NCI-H1092 treated with DMSO at 0.1 percent for 48 hours (cell line): Measurements from ENCODE around the gene ANTKMT.
"Not testable (repeated sequence)": the region's sequence is repeated elsewhere in the genome, so short reads cannot be mapped to it uniquely, and the experiment has no call there.

Source experiments
- DNase-seq: peaks from one replicate; lab custom pipeline; 2025; lab: John Stamatoyannopoulos, UW

The ANTKMT gene

DNA sequence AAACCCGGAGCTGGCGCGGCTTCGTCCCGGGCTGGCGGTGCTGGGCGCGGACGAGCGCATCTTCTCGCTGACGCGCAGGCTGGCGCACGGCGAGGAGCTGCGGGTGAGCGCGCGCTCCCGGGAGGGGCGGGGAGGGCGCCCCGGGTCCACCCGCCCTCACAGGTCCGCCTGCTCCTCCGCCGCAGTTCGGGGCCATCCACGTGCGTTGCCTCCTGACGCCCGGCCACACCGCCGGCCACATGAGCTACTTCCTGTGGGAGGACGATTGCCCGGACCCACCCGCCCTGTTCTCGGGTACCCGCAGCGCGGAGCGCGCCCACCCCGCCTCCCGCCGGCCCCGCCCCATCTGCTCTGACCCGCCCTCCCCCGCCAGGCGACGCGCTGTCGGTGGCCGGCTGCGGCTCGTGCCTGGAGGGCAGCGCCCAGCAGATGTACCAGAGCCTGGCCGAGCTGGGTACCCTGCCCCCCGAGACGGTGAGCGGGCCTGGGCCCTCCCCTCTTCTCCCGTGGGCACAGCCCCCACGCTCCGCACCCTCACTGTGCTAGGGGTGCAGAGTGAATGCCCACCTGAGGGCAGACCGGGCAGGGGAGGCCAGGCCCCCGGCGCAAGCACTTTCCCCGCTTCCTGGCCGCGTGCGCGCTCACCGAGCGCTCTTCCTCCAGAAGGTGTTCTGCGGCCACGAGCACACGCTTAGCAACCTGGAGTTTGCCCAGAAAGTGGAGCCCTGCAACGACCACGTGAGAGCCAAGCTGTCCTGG, 7.4 kb downstream of the ANTKMT start:
- no peak for DNase-seq

DNA sequence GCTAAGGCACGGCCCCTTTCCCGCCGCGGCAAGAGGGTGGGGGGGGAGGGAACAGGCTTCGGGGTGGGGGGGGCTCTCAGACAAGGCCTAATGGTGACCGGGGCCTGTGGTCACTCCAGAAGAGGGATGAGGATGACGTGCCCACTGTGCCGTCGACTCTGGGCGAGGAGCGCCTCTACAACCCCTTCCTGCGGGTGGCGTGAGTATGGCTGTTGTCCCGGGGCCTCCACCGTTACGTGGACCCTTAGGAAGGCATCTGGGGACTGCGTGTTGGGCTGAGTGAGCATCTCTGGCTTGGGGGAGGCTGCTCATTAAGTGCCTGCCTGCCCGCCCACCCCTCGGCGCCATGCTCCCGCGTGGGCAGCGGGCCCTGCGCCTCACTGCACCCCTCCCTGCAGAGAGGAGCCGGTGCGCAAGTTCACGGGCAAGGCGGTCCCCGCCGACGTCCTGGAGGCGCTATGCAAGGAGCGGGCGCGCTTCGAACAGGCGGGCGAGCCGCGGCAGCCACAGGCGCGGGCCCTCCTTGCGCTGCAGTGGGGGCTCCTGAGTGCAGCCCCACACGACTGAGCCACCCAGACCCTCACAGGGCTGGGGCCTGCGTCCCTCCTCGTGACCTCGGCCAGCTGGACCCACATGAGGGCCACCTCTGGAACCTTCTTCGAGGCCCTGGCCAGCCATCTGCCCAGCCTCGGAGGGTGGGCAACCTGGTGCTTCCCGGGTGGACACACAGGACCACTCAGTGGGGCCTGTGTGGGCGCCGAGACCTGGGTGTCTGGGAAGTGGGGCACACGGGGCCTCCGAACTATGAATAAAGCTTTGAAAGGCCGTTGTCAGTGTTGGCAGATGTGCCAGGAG, 8.2 kb downstream of the ANTKMT start:
- DNase-seq = no peak

DNA sequence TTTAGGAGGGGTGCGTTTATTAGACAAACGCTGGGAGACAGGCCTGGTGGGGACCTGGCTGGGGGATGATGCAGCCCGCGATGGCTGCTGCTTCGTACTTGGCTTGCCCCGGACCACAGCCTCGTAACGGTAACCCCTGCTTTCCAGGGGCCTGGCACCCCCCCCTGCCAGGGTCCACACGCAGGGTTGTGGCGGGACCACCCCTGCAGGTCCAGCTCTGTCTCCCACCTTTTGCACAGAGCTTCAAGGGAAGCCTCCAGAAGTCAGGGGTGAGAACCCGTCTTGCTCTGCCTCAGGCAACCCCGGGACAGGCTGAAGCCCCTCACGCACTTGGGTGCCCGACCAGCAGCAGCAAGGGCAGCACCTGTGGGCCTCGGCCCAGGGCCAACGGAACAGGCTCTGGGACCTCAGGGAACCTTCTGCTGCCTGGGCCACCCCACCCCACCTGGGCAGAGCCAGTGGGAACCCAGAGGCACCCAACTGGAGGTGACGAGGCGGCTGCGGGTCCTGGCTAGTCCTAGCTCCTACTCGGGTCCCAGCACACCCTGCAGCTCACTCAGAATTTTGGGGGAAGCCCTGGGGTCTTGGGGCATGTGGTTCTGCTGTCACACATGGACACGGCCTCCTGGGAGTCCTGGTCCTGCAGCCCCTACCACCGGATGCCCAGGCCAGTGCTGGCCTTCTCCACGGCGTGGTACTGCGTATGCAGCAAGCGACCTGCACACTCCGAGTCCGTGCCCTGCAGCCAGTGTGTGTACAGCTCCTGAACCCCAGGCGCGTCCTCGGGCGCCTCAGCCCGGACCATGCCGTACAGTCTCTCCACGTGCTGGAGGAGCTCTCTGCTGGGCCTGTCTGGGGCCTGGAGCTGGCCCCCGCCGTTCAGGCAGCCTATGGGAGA, 9.1 kb downstream of the ANTKMT start:
- DNase-seq = no peak

DNA sequence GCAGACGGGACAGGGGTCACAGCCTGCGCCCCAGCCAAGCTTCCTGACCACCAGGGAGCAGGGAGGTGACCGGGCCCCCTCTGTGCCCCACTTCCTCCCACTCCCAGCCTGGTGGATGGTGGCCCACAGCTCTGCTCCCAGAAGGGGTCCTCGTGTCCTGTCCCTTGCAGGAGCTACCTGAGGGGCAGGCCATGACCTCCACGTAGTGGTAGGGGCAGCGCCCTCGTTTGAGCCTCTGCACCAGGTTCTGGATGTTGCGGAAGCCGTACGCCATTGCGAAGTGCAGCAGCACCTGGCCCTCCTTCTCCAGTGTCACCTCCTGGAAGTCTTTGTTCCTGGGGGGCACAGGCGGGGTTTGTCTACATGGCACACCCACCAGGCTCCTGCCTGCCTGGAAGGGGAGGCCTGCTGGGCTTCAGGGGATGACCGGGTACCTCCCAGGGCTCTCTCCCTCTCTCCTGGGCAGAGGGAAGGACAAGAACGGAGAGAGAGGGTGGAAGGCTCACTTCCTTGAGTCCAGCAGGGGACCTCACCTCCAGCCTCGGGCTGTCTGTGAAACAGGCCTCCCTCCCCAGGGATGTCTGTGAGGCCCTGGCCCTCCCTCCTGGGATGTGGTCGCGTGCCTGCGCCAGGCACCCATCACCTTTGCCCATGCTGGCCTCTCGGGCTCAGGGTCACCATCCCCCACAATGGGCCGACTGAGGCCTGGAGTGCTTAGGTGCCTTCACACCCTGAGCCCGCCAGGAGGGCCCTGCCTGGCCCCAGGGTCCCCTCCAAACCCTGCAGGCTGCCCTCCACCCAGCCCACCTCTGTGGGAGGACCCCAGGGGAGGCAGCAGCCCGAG, 9.9 kb downstream of the ANTKMT start:
- no peak for DNase-seq

DNA sequence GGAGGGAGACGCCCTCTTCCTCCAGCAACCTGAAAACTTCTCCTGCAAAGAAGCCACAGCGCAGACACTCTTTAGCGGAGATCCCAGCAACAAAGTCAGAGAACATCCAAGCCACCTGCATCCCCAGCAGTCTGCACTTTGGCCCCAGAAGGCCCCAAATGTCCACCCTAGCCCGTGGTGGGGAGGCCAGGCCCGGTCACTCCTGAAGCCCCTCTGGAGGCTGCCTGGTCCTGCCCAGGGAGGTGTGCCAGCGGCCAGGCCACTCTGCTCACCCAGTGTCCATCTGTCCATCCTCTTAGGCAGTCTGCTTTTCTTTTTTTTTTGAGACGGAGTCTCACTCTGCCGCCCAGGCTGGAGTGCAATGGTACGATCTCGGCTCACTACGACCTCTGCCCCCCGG, 11.4 kb downstream of the ANTKMT start:
- DNase-seq = no peak

DNA sequence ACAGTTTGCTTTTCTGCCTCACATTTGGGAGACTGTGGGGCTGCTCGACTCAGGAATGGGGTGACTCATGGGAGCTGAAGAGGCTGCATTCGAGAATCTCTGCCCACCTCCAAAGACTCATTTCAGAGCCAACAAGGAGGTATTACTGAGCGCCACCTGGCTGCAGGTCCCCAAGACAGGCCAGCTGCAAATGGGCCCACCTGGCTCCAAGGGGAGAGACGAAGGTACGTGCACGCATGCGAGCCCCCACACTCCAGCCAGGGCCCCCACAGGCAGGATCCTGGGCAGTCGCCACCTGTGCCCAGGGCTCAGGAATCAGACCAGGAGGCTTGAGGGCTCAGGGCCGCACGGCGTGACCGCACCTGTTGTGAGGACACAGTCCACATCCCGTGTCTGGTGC, 12.0 kb downstream of the ANTKMT start:
- DNase-seq = no peak

DNA sequence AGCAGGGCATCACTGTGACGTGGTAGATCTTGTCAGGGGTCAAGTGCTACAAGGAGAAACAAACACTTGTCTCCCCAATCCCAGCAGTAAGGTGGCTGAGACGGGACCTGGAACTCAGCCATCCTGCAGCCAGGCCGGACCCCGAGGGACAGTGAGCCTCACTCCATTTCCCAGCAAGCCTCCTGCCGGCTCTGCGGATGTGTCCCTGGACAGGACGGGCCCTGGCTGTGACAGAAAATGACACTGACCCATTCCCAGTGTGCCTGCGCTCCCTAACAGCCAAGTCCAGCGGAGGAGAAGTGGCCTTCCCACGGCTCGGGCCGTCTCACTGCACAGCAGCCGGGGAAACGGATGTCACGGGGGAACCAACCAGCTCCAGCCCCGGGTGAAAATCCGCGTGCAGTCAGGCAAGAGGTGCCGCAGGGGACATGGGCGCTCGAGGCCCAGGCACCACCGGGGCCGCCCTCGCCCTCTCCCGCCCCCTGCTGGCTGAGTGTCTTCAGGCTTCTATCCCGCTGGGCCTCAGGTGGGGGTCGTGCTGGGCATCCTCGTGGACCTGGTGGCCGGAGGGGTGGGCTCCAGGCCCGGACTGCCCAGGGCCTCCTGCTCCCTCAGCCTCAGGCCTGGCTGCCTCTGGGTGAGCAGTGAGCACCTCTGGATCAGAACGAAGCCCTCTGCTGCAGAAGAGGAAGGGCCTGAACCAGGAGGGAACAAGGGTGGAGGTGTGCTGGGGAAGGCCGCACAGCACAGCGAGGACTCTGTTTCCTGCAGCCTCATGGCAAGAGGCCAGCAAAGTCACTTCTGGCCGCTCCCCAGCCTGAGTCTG, 12.6 kb downstream of the ANTKMT start:
- no peak for DNase-seq

DNA sequence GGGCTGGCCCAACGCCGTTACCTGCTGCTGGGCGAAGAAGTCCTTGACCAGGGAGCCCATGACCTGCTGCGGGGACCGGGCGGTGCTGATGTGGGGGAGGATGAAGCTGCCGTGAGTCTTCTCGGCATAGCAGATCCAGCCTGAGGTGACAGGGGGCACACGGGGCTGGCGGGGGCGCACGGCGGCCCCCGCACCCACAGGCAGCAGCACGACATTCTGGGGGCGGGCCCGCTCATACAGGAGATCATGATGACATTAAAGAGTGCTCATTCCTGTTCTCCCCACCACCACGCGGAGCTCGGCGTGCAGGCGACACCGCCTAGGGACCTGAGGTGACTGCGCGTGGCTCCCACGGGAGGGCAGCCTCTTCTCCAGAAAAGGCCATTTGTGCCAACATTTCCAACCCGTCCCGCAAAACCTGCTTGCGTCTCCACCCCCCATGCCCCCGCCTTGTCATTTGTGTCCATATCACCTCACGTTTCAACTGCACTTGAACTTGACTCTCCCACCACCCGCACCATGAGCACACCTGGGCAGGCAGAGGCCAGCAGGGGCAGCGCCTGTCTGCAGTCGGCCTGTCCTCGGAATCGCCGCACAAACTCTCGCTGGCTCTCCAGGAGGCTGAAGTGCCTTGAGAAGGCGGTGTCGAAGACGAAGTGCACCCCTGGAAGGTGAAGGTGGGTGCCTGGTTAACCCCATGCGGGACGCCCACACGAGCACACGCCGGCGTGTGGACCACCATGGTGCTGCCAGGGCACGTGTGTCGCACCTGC, 13.4 kb downstream of the ANTKMT start:
- DNase-seq = no peak

DNA sequence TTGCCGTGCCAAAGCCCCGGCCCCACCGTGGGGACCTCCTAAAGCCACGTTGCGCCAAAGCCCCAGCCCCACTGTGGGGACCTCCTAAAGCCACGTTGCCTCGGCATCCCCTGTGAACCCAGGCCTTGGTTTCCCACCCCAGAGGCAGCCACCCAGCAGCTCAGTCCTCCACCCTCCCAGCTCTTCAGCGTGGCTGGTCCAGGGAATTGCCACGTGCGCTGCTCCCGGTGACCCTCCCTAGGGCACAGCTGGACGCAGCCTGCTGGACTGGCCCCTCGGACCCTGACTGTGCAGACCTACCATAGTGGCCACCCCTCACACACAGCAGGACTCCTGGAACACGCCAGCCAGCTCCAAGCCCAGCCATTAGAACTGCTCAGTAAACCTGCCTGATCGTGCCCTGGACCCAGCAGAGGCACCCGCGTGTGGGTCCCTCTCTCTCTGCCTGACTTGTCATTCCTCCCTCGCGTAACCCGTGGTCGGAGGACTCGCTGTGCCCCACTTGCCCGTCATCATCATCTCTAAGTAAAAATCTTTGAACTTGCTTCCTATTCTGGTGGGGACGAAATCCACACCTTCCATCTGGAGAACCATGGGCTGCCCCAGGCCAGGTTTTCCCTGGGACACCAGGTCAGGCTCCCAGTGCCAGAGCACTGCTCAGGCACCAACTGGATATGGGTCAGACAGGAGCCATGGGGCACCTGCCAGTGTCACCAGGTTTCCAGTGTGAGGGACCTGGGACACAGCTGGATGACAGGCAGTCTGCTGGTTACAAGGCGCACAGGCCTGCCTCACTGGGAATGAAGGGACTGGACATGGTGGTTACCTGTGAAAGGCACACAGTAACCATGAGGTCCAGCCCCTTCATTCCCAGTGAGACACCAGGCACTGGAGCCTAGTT, 14.3 kb downstream of the ANTKMT start:
- DNase-seq = no peak

DNA sequence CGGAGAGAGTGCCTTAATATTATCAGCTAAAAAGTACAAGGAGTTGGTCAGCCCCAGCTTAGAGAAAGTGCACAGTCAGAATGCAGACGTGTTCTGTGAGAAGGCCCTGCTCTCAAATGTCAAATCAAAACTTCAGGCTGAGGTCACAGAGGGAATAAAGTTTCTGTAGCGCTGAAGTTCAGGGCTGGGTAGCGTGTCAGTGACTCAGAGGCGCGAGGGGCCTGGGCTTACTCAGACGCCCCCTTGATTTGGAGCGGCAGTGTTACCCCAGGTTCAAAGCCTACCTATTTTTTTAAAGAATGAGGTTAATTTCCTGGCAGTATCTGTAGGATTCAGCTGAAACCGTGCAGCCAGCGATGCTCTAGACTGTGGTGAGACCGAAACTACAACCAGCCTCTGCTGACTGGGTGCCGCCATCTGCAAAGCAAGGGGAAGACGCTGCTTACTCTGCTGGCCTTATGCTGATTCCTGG, 15.1 kb downstream of the ANTKMT start:
- DNase-seq = no peak

DNA sequence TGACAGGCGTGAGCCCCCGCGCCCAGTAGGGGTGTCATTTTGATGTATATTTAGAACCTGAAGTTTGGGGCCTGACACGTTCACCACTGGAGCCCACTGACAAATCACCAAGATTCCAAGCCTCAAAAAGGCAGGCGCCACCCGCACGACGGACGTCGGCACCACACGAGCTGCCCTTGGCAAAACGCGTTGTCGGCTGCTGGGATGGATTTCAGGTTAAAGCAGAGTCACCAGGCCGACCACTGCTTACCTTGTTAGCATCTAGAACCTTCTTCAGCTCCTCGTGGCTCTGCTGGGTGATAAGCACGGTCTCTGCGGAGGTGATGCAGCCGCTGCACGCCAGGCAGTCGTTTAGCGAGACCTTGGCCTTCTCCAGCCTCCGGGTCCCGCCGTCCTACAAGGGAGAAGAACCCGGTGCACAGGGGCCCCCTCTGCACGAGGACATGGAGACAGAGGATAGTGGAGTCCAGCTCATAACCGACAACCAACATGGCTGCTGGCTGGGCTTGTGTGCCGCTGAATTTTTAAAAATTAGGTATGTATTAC, 16.1 kb downstream of the ANTKMT start:
- no peak for DNase-seq

DNA sequence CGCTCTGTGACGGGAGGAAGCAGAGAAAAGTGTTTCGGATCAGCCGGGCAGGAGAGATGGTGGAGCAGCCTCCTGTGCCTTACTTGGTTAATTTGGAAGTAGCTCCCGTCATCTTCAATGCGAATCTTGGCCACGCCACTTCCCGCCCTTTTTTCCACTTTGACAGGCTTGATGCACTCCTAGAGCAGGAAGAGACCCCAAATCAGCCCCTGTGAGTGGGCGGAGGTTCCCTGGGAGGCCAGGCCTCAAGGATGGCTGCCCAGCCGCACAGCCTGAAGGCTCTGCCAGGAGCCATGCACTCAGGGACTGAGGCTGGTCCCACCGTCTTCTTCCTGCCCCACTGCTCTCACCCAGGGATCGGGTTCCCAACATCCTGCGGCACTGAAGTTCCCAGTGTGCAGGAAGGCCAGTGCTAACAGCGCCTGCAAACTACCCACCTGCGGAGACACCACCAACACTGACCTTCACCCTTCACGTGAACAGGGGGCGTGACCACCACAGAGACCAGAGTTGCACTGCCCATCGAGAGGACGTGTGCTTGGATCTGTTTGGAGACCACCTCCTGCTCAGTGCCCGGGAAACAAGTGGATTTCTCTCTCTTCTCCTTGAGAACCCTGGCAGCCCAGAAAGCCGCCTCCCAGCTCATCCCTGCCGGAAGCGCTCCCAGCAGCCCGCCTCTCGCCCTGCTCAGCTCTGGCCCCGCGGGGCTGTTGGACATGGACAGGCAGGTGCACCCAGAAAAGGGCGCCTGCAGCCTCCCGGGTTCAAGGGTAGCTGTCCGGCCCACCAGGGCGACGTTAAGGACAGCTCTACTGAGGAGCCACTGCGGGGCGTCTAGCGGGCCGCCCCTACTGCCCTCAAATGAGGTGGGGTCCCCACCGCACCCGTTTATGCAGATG, 18.9 kb downstream of the ANTKMT start:
- DNase-seq = no peak

DNA sequence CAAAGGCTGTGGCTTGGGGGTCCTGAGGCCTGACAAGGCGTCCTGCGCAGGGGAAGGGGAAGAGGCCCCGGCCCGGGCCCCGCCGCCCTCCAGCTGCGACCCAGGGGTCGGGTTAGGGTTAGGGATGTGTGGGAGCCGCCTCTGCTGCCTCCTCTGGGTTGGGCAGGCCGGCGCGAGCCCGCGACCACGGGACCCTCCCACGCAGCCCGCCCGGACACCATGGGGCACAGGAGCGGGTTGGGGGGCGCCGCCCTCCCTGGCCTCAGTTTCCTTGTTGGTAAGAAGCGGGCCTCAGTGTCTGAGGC, 19.5 kb downstream of the ANTKMT start:
- no peak for DNase-seq

DNA sequence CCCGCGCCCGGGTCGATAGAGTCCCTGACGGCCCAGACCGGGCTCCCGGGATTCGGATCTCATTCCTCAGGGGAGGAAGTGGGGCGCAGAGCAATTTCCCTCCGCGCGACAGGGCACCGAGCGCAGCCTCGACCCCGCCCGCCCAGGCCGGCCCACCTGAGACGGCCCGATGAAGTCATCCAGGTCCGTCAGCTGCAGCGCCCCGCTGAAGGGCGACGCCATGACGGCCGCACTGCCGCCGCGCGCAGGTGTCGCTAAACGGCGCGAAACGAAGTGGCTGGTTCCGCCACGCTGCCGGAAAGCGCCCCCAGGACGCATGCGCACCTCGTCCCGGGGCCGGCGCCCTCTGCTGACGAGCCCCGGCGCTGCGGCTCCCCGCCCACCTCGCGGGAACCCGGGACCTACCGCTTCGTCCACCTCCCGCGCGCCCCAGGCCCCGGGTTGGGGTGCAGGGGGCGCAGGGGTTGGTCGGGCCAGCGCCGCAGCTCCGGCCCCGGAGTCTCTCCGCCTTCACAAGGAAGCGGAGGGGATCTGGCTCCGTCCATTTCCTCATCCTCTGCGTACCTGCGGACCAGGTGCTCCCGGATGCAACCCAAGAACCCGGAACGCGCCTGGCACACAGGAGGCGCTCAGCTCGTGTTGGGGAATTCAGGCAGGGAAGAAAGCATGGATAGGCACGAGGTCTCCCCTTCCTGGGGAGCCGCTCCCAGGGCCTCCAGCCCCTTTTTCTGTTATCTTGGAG, 20.0 kb downstream of the ANTKMT start, which contains the start of gene CIAO3:
CIAO3 (minus strand) TSS at position 234 of the 742 bp plus-strand sequence; CDS start at position 222, 12 bp downstream.
- peak; percentile 80 for DNase-seq

DNA sequence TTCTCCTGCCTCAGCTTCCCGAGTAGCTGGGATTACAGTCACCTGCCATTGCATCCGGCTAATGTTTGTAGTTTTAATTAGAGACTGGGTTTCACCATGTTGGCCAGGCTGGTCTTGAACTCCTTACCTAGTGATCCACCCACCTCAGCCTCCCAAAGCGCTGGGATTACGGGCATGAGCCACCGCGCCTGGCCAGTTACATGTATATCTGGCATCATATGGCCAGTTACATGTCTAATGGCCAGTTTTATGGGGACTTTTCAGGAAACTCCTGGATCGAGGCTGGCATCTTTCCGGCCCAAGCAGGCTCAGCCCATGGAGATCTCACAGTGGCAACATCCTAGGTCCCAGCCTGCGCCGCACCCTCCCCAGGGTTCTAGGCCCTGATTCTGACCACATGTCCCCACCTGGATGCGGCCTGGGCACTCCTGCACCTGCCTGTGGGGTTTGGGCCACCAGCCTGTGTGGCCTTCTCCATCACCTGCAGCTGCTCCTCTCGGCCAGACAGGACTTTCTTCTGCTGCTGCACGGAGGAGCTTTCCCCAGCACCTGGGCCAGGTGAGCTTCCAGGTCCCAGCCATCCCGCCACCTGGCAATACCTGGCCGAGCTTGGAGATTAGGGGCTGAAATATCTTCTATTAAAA, 21.2 kb downstream of the ANTKMT start:
- no peak for DNase-seq

DNA sequence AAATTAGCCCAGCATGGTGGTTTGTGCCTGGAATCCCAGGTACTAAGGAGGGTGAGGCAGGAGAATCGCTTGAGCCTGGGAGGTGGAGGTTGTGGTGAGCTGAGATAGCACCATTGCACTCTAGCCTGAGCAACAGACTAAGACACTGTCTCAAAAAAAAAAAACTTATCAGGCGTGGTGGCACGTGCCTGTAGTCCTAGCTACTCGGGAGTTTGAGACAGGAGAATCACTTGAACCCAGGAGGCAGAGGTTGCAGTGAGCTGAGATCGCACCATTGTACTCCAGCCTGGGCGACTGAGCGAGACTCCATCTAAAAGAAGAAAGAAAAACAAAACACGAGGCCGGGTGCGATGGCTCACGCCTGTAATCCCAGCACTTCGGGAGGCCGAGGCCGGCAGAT, 21.9 kb downstream of the ANTKMT start:
- DNase-seq = not testable (repeated sequence)
